ENCODE results near the gene BPIFA2.

DNA sequence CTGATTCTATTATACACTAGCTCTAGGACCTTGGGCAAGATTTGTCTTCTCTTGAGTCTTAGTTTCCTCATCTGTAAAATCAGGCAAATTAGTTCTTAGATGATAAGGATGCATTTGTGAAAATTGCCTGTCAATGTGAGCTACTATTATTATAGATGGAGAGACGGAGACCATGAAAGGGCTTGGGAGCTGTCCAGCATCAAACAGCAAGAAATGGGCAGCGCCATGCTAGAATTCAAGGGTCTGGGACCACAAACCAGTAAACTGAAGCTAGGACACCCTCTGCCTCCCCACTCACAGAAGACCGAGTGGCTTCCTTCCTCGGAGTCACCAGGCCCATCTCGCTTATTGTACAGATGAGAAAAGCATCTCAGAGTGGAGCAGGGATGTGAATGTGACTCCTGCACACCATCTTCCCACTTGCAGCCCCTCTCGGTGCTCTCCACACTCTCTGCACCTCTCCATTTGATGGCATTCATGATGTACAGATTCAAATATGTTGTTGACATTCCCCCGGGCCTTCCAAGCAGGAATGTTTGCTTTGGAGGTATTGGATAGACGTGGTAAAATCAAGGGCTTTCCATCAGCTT, 25.0 kb downstream of the BPIFA2 start:
- no peak for TF ChIP-seq CTCF (IDR thresholded peaks at IDR 0.05)
- TF ChIP-seq NR3C1 (IDR thresholded peaks at IDR 0.05): no peak

All from A549 (cell line).